Sigmoid colon (tissue), 4 donors: ENCODE data around the gene SLC66A1.

Experiments
- EP300 ChIP-seq, 4 donors: sonication (generic); formaldehyde crosslinking; IDR thresholded peaks; one replicate each; pipeline ENCODE4 v1.6.1; 2017; ENCODE audit warnings: antibody characterized with exemption in 4 of 4
- POLR2A ChIP-seq, 2 donors: fragments of 450-650 bp; IDR thresholded peaks; one replicate each; pipeline ENCODE4 v1.6.1; 2016; ENCODE audit warnings: antibody characterized with exemption in 2 of 2, mild to moderate bottlenecking in 2 of 2, moderate library complexity in 2 of 2
- POLR2AphosphoS5 ChIP-seq, 4 donors: sonication (generic); formaldehyde crosslinking; IDR thresholded peaks; one replicate each; pipeline ENCODE4 v1.6.1; 2017; ENCODE audit warnings: antibody characterized with exemption in 4 of 4
- TF ChIP-seq, protein P1 (sequence below), 4 experiments: fragments of 450-650 bp in 3 of 4; fragments of 200-600 bp in 1 of 4; IDR thresholded peaks; one replicate each; pipeline ENCODE4 v1.5.1; 2016 to 2019; ENCODE audit warnings: antibody characterized with exemption in 4 of 4, mild to moderate bottlenecking in 3 of 4, moderate library complexity in 2 of 4

DNA sequence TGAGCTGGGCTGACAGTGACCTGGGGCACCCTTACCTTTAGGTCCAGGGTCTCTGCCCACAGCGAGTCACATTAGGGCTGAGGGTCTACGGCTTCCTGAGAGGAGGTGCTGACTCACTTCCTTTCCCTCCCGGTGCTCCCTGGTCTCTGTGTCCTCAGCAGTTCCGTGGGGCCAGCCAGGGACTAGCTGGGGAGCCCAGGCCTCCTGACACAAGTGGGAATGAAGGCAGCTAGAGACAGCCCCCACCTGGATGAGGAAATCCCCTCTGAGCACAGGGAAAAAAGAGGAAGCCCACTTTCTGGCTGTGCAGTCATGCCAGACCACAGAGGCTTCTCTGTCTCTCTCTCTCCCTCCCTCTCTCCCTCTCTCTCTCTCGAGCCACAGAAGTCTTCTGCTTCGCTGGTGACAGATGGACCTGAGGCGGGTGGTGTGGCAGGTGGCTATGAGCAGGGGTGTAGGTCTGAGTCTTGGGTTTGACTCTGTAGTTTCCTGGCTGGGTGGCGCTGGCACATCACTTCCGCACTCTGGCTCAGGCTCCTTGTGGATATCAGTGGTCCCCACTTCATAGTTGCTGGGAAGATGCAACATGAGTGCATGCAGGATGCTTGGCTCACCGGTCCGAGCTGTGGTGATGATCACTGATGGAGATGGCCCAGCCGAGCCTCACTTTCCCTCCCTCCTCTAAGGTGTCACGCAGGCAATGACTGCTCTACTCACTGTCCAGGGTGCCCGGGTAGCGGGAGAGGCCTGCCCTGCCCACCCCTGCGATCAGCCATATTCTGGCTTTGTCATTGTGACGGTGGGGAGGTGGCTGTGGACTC is 3.5 kb downstream of the SLC66A1 start:
- TF ChIP-seq EP300 (IDR thresholded peaks at IDR 0.05) (no peak), POLR2A (IDR thresholded peaks at IDR 0.05) (no peak), POLR2AphosphoS5 (IDR thresholded peaks at IDR 0.05) (no peak)
- TF ChIP-seq, protein P1, sequence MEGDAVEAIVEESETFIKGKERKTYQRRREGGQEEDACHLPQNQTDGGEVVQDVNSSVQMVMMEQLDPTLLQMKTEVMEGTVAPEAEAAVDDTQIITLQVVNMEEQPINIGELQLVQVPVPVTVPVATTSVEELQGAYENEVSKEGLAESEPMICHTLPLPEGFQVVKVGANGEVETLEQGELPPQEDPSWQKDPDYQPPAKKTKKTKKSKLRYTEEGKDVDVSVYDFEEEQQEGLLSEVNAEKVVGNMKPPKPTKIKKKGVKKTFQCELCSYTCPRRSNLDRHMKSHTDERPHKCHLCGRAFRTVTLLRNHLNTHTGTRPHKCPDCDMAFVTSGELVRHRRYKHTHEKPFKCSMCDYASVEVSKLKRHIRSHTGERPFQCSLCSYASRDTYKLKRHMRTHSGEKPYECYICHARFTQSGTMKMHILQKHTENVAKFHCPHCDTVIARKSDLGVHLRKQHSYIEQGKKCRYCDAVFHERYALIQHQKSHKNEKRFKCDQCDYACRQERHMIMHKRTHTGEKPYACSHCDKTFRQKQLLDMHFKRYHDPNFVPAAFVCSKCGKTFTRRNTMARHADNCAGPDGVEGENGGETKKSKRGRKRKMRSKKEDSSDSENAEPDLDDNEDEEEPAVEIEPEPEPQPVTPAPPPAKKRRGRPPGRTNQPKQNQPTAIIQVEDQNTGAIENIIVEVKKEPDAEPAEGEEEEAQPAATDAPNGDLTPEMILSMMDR (IDR thresholded peaks at IDR 0.05), result no peak
